ENCODE data around the gene DYNC2I2.

DNA sequence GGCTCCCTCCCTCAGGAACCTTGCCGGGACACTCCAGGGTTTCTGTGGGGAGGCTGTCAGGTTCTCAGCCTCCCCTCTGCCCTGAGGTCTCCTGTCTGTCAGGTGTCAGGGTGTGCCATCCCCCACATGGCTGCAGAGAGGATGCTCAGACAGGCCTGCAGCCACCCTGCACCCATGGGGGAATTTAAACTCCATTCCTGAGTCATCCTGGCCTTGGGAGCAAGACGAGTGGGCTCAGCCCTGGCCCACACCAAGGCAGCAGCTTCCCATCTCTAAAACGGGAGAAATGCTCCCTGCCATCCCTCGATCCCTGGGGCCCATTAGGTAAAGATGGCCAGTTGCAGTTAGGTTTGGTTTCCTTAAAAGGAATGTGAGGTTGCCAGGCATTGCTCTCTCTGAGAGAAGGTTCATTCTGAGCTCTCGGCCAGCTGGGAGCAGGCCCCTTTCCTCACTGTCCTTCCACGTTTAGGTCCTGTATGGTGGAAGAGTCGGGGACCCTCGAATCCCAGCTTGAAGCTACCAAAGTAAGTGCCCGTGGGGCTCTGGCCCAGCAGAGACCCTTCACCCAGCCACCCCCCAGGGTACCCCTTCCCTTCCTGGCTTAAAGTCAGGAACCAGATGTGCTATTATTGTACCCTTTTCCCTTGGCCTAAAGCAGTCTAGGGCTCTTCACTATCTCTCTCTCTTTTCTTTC lies 26.6 kb downstream of the DYNC2I2 start:
- TF ChIP-seq, protein P1, sequence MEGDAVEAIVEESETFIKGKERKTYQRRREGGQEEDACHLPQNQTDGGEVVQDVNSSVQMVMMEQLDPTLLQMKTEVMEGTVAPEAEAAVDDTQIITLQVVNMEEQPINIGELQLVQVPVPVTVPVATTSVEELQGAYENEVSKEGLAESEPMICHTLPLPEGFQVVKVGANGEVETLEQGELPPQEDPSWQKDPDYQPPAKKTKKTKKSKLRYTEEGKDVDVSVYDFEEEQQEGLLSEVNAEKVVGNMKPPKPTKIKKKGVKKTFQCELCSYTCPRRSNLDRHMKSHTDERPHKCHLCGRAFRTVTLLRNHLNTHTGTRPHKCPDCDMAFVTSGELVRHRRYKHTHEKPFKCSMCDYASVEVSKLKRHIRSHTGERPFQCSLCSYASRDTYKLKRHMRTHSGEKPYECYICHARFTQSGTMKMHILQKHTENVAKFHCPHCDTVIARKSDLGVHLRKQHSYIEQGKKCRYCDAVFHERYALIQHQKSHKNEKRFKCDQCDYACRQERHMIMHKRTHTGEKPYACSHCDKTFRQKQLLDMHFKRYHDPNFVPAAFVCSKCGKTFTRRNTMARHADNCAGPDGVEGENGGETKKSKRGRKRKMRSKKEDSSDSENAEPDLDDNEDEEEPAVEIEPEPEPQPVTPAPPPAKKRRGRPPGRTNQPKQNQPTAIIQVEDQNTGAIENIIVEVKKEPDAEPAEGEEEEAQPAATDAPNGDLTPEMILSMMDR (IDR thresholded peaks at IDR 0.05): no peak
- no peak for TF ChIP-seq POLR2A (IDR thresholded peaks at IDR 0.05)
